ENCODE results near the gene PTPN6. TPM values are rescaled to one million over a fixed set of nuclear protein-coding genes. Genes with fewer than 3 reads are reported as not detected.

The PTPN6 gene
- total RNA-seq, 2 donors from 2014 or later = 30.6 to 43.2 TPM

DNA sequence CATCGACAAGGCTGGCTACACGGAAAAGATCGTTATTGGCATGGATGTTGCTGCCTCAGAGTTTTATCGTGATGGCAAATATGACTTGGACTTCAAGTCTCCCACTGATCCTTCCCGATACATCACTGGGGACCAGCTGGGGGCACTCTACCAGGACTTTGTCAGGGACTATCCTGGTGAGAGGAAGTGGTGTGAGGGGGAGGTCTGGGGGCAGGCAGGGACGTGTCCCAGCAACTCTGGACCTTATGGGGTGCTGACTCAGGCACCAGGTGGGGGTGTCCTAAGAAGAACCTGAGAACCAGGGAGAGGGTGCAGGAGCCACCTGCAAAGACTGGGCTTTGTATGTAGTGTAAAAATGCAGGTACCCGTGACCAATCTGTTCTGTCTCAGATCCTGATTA lies 31.6 kb upstream of the PTPN6 start:
- DNase-seq (ENCODE audit: low spot score) = no peak
- 57% methylated on average over 7 of the region's 7 CpGs for WGBS
- intact Hi-C loops (cut with DNase I) = no loop called here
- H3K9me3 ChIP-seq = no peaks in the 10 kb centered on the region
- H3K27ac ChIP-seq = no peak overlapping the region
- no peak overlapping the region for H3K4me3 ChIP-seq
- TF ChIP-seq POLR2A (IDR thresholded peaks at IDR 0.05) (no peak), POLR2AphosphoS5 (IDR thresholded peaks at IDR 0.05) (no peak)
- TF ChIP-seq, protein P1, sequence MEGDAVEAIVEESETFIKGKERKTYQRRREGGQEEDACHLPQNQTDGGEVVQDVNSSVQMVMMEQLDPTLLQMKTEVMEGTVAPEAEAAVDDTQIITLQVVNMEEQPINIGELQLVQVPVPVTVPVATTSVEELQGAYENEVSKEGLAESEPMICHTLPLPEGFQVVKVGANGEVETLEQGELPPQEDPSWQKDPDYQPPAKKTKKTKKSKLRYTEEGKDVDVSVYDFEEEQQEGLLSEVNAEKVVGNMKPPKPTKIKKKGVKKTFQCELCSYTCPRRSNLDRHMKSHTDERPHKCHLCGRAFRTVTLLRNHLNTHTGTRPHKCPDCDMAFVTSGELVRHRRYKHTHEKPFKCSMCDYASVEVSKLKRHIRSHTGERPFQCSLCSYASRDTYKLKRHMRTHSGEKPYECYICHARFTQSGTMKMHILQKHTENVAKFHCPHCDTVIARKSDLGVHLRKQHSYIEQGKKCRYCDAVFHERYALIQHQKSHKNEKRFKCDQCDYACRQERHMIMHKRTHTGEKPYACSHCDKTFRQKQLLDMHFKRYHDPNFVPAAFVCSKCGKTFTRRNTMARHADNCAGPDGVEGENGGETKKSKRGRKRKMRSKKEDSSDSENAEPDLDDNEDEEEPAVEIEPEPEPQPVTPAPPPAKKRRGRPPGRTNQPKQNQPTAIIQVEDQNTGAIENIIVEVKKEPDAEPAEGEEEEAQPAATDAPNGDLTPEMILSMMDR (IDR thresholded peaks at IDR 0.05) = no peak
- H3K27me3 ChIP-seq (replicated peaks; ENCODE audit: insufficient read depth) = no peaks in the 10 kb centered on the region
- H3K36me3 ChIP-seq = no peaks in the 10 kb centered on the region
- H3K4me1 ChIP-seq (replicated peaks) = peaks cover 3% of the 10 kb centered on the region

DNA sequence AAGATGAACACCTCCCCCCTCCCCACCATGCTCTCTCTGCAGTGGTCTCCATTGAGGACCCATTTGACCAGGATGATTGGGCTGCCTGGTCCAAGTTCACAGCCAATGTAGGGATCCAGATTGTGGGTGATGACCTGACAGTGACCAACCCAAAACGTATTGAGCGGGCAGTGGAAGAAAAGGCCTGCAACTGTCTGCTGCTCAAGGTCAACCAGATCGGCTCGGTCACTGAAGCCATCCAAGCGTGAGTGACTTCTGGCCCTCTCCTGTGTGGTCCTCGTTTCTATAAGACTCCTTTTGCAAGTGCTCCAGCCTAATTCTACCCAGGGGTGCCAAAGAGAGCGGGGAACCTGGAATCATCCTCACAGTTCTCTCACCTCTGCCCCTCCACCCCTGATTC lies 29.6 kb upstream of the PTPN6 start:
- WGBS = 89% methylated on average over 7 of the region's 7 CpGs

DNA sequence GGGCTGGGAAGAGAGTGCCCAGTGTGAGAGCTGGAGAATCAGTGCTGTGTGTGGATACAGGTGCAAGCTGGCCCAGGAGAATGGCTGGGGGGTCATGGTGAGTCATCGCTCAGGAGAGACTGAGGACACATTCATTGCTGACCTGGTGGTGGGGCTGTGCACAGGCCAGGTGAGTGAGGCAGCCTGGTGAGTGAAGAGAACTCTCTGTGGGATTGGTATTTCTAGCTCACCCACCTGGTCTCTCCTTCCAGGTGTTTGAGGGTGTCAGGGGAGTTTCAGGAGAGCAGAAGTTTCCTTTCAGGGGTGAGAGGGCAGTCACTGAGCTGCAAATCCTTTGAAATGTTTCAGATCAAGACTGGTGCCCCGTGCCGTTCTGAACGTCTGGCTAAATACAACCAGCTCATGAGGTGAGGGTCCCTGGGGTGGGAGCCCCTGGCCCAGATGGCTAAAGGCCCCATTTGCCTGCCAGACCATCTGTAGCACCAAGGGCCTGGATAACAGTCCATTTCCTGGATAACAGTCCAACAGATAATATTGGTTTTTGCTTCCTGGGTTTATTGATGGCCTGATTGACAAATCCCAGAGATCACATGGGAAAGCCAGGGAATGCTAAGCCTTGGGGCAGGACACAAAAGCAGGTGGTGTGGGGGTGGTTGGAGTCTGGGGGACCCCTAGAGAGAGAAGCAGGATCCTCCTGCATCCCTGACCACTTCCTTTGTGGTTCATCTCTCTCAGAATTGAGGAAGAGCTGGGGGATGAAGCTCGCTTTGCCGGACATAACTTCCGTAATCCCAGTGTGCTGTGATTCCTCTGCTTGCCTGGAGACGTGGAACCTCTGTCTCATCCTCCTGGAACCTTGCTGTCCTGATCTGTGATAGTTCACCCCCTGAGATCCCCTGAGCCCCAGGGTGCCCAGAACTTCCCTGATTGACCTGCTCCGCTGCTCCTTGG lies 28.9 kb upstream of the PTPN6 start:
- Histone ChIP-seq H3K36me3 (no peaks in the 10 kb centered on the region), H3K27ac (no peak overlapping the region), H3K27me3 (replicated peaks; ENCODE audit: insufficient read depth) (no peaks in the 10 kb centered on the region), H3K4me3 (no peak overlapping the region), H3K9me3 (no peaks in the 10 kb centered on the region), H3K4me1 (replicated peaks) (peaks cover 16% of the 10 kb centered on the region)
- WGBS = 84% methylated on average over 9 of the region's 9 CpGs
- DNase-seq (ENCODE audit: low spot score) = no peak
- no peak for TF ChIP-seq POLR2AphosphoS5 (IDR thresholded peaks at IDR 0.05)
- TF ChIP-seq, protein P1 (IDR thresholded peaks at IDR 0.05) = no peak
- no peak for TF ChIP-seq POLR2A (IDR thresholded peaks at IDR 0.05)
- intact Hi-C loops (cut with DNase I) = no loop called here

More for the DNA sequence above, 29.6 kb upstream of the PTPN6 start:
- Histone ChIP-seq H3K27ac (no peak overlapping the region), H3K9me3 (no peaks in the 10 kb centered on the region), H3K27me3 (replicated peaks; ENCODE audit: insufficient read depth) (no peaks in the 10 kb centered on the region), H3K36me3 (no peaks in the 10 kb centered on the region), H3K4me1 (replicated peaks) (peaks cover 13% of the 10 kb centered on the region), H3K4me3 (no peak overlapping the region)
- TF ChIP-seq POLR2A (IDR thresholded peaks at IDR 0.05) = no peak
- TF ChIP-seq POLR2AphosphoS5 (IDR thresholded peaks at IDR 0.05) = no peak
- TF ChIP-seq, protein P1 (IDR thresholded peaks at IDR 0.05) = no peak
- intact Hi-C loops (cut with DNase I) = no loop called here
- DNase-seq (ENCODE audit: low spot score) = no peak

DNA sequence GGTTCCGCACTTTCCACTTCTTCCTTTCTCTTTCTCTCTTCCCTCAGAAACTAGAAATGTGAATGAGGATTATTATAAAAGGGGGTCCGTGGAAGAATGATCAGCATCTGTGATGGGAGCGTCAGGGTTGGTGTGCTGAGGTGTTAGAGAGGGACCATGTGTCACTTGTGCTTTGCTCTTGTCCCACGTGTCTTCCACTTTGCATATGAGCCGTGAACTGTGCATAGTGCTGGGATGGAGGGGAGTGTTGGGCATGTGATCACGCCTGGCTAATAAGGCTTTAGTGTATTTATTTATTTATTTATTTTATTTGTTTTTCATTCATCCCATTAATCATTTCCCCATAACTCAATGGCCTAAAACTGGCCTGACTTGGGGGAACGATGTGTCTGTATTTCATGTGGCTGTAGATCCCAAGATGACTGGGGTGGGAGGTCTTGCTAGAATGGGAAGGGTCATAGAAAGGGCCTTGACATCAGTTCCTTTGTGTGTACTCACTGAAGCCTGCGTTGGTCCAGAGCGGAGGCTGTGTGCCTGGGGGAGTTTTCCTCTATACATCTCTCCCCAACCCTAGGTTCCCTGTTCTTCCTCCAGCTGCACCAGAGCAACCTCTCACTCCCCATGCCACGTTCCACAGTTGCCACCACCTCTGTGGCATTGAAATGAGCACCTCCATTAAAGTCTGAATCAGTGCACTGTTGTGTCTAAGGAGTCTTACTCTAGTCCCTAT lies 28.0 kb upstream of the PTPN6 start:
- no peaks in the 10 kb centered on the region for H3K27me3 ChIP-seq (replicated peaks; ENCODE audit: insufficient read depth)
- 74% methylated on average over 10 of the region's 10 CpGs for WGBS
- no peaks in the 10 kb centered on the region for H3K9me3 ChIP-seq
- DNase-seq (ENCODE audit: low spot score) = no peak
- H3K36me3 ChIP-seq = no peaks in the 10 kb centered on the region
- intact Hi-C loops (cut with DNase I) = no loop called here
- TF ChIP-seq POLR2A (IDR thresholded peaks at IDR 0.05) = no peak
- TF ChIP-seq, protein P1 (IDR thresholded peaks at IDR 0.05) = no peak
- TF ChIP-seq POLR2AphosphoS5 (IDR thresholded peaks at IDR 0.05) = no peak
- no peak overlapping the region for H3K4me3 ChIP-seq
- peaks cover 16% of the 10 kb centered on the region for H3K4me1 ChIP-seq (replicated peaks)
- no peak overlapping the region for H3K27ac ChIP-seq
